ENCODE measurements around the gene SUN1.

GRCh38 chr7:826230-826917 lies 5.9 kb upstream of the SUN1 start:
- TF ChIP-seq CTCF (IDR thresholded peaks at IDR 0.05) (no peak), ESRRA (CRISPR knock-in tag; IDR thresholded peaks at IDR 0.05; ENCODE audit: borderline replicate concordance) (no peak), JUN (CRISPR knock-in tag; IDR thresholded peaks at IDR 0.05) (no peak), E2F4 (CRISPR knock-in tag; IDR thresholded peaks at IDR 0.05; ENCODE audit: borderline replicate concordance, low read depth) (no peak), MAX (CRISPR knock-in tag; IDR thresholded peaks at IDR 0.05) (no peak), CREB1 (CRISPR knock-in tag; IDR thresholded peaks at IDR 0.05) (no peak), NR2C2 (CRISPR knock-in tag; IDR thresholded peaks at IDR 0.05) (no peak), JAZF1 (CRISPR knock-in tag; IDR thresholded peaks at IDR 0.05) (no peak)
